GM23338 (cell line): ENCODE measurements around the gene FBXO31. TPM values are rescaled to one million over a fixed set of nuclear protein-coding genes. Genes with fewer than 3 reads are reported as not detected.

ENCODE experiments used
- ATAC-seq: fragments of 200-7000 bp; cut with Tn5 transposase; 3 replicates; pipeline ENCODE4 v1.9.1; 2020
- DNase-seq: peaks from one replicate; pipeline ENCODE4 v3.0.0-alpha.2; 2015; ENCODE audit warnings: low spot score
- H2AFZ ChIP-seq: fragments of 200-600 bp; sonication (generic); 2 replicates; pipeline ENCODE4 v1.8.0; 2016; ENCODE audit warnings: antibody characterized with exemption, mild to moderate bottlenecking, moderate library complexity
- H3F3A ChIP-seq: fragments of 200-600 bp; sonication (generic); replicated peaks from 2 replicates; pipeline ENCODE4 v1.8.0; 2017; ENCODE audit warnings: antibody characterized with exemption, mixed run types, low read depth
- H3K27ac ChIP-seq: fragments of 200-600 bp; sonication (generic); 2 replicates; pipeline ENCODE4 v1.6.1; 2016; ENCODE audit warnings: low read depth
- H3K27me3 ChIP-seq: fragments of 200-600 bp; sonication (generic); 2 replicates; pipeline ENCODE4 v1.8.0; 2016; ENCODE audit warnings: mild to moderate bottlenecking, mixed run types, moderate library complexity; ENCODE audit not compliant: insufficient read depth
- H3K36me3 ChIP-seq: fragments of 200-600 bp; sonication (generic); 2 replicates; pipeline ENCODE4 v1.8.0; 2016; ENCODE audit warnings: mild to moderate bottlenecking; ENCODE audit not compliant: insufficient read depth
- H3K4me1 ChIP-seq: fragments of 200-600 bp; sonication (generic); 2 replicates; pipeline ENCODE4 v1.8.0; 2016; ENCODE audit warnings: mild to moderate bottlenecking, moderate library complexity; ENCODE audit not compliant: insufficient read depth
- H3K4me2 ChIP-seq: fragments of 200-600 bp; sonication (generic); 2 replicates; pipeline ENCODE4 v1.7.1; 2017; ENCODE audit warnings: mixed run types
- H3K4me3 ChIP-seq: fragments of 200-600 bp; sonication (generic); 2 replicates; pipeline ENCODE4 v1.6.1; 2016; ENCODE audit warnings: mixed run types
- H3K79me2 ChIP-seq: fragments of 200-600 bp; sonication (generic); replicated peaks from 2 replicates; pipeline ENCODE4 v1.8.0; 2017; ENCODE audit warnings: mild to moderate bottlenecking; ENCODE audit not compliant: insufficient read depth
- H3K9me2 ChIP-seq: fragments of 200-600 bp; sonication (generic); 2 replicates; pipeline ENCODE4 v1.8.0; 2017; ENCODE audit not compliant: insufficient read depth
- H4K20me1 ChIP-seq: fragments of 200-600 bp; sonication (generic); replicated peaks from 2 replicates; pipeline ENCODE4 v1.8.0; 2017; ENCODE audit warnings: mild to moderate bottlenecking; ENCODE audit not compliant: insufficient read depth
- H3K27ac Mint-ChIP-seq: 2 replicates; pipeline ENCODE4 v1.8.0; 2020; ENCODE audit warnings: inconsistent platforms, mild to moderate bottlenecking, moderate library complexity, mixed read lengths
- H3K27me3 Mint-ChIP-seq: 3 replicates; pipeline ENCODE4 v1.8.0; 2022; ENCODE audit warnings: low read depth, mild to moderate bottlenecking, moderate library complexity, mixed read lengths, inconsistent platforms; ENCODE audit not compliant: insufficient read depth, poor library complexity
- H3K36me3 Mint-ChIP-seq: 3 replicates; pipeline ENCODE4 v1.8.0; 2021; ENCODE audit warnings: low read depth, mild to moderate bottlenecking, inconsistent platforms, moderate library complexity, mixed read lengths
- H3K4me1 Mint-ChIP-seq: 3 replicates; pipeline ENCODE4 v1.8.0; 2020; ENCODE audit warnings: mild to moderate bottlenecking, inconsistent platforms, mixed read lengths
- H3K4me3 Mint-ChIP-seq: 3 replicates; pipeline ENCODE4 v1.8.0; 2021; ENCODE audit warnings: moderate library complexity, mild to moderate bottlenecking, inconsistent platforms, mixed read lengths
- H3K9me3 Mint-ChIP-seq: 3 replicates; pipeline ENCODE4 v1.8.0; 2020; ENCODE audit warnings: moderate library complexity, mild to moderate bottlenecking, inconsistent platforms, mixed read lengths
- CTCF ChIP-seq, 2 experiments: fragments of 200-600 bp in 1 of 2; sonication (generic) in 1 of 2; conservative IDR thresholded peaks; 2 replicates each; pipeline versions ENCODE4 v1.5.1 to v1.6.1; 2016 to 2017; ENCODE audit warnings: antibody characterized with exemption in 2 of 2, low read depth in 2 of 2, mild to moderate bottlenecking in 2 of 2, moderate library complexity in 1 of 2
- EZH2phosphoT487 ChIP-seq: fragments of 200-600 bp; sonication (generic); IDR thresholded peaks from one replicate; pipeline ENCODE4 v1.8.1; 2018; ENCODE audit warnings: antibody characterized with exemption; ENCODE audit not compliant: unreplicated experiment
- NANOG ChIP-seq: IDR thresholded peaks from 2 replicates; pipeline ENCODE4 v1.6.1; 2016; ENCODE audit warnings: antibody characterized with exemption, borderline replicate concordance
- STAT1 ChIP-seq: IDR thresholded peaks from one replicate; pipeline ENCODE4 v1.6.1; 2016; ENCODE audit warnings: antibody characterized with exemption; ENCODE audit not compliant: unreplicated experiment
- ZNF331 ChIP-seq: fragments of 250-450 bp; sonication (Bioruptor Pico); IDR thresholded peaks from 2 replicates; pipeline ENCODE4 v1.5.0; 2020; ENCODE audit warnings: low read depth, mild to moderate bottlenecking, moderate library complexity
- ZNF462 ChIP-seq: fragments of 250-450 bp; sonication (Bioruptor Pico); IDR thresholded peaks from 2 replicates; pipeline ENCODE4 v1.5.0; 2020; ENCODE audit warnings: mild to moderate bottlenecking, moderate library complexity
- polyA plus RNA-seq: library from polyadenylated mRNA; unstranded; fragments of >200 nt; fragmentation: Nextera tagmentation; extraction: Ambion mirVana; gene quantifications from 2 replicates; pipeline ENCODE4 v1.2.1, GENCODE V29; 2016
- total RNA-seq: library from RNA; depleted of rRNA; stranded (reverse); fragments of >200 nt; shearing (Covaris generic); gene quantifications from 2 replicates; pipeline ENCODE4 v1.2.3, GENCODE V29; 2014

The FBXO31 gene
- total and polyA plus RNA-seq, 2 experiments from 2014 or later: 7.0 to 23.8 TPM

DNA sequence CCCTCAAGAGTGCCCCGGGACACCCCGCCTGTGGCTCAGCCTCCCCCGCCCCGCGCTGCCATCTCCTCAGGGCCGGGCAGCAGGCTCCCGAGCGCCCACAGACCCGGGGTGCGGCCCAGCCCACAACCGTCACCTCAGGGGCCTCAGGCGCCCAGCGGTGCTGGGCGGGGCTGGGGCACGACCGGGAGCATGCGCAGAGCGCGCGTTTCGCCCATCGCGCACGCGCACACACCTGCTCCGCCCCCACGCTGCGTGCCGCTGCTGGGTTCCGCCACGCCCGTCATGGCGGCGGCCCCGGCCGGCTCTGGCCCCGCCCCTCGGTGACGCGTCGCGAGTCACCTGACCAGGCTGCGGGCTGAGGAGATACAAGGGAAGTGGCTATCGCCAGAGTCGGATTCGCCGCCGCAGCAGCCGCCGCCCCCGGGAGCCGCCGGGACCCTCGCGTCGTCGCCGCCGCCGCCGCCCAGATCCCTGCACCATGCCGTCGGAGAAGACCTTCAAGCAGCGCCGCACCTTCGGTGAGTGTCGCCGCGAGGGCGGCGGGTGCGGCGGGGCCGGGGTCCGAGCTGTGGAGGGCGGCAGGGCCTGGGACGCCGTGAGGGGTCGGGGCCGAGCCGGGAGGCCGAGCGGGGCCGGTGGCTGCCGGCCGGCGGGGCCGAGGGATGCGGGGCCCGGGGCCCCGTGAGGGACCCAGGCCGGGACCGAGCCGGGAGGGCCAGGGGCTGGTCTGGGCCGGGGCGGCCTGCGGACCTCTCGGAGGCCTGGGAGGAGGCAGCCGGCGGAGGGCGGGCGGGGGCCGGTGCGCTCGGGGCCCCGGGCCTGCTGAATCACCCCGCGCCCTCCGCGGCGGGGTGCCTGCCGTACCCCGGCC is 8.6 kb upstream of the FBXO31 start, which contains the start of gene MAP1LC3B (continued):
- TF ChIP-seq ZNF462 (no peak), CTCF (conservative IDR thresholded peaks at IDR 0.05; ENCODE audit: low read depth in 2 of 2) (no peak), EZH2phosphoT487 (no peak)

- Mint-ChIP-seq H3K27ac (peak overlapping the region; percentile 57; the same call in 1 of the 2 replicates), H3K27me3 (peaks cover 17% of the 10 kb centered on the region), H3K9me3 (no peaks in the 10 kb centered on the region; the same call in 2 of the 3 replicates), H3K4me3 (peak overlapping the region; percentile 84), H3K4me1 (peaks cover 38% of the 10 kb centered on the region), H3K36me3 (peaks cover 3% of the 10 kb centered on the region; the same call in 2 of the 3 replicates)
- Histone ChIP-seq H3K4me2 (peak overlapping the region; percentile 86), H4K20me1 (peaks cover 24% of the 10 kb centered on the region), H3K4me1 (peaks cover 26% of the 10 kb centered on the region), H3F3A (0 out of 2 replicates have a peak, but pooled peaks cover 10% of the 10 kb centered on the region), H3K79me2 (peaks cover 35% of the 10 kb centered on the region), H3K9me2 (no peaks in the 10 kb centered on the region), H2AFZ (peak overlapping the region; percentile 56), H3K27me3 (no peaks in the 10 kb centered on the region), H3K27ac (peak overlapping the region; percentile 67; the same call in 1 of the 2 replicates), H3K36me3 (no peaks in the 10 kb centered on the region), H3K4me3 (peak overlapping the region; percentile 79)
- peak; percentile 34 for ATAC-seq
- no peak for TF ChIP-seq ZNF331 (CRISPR knock-in tag)
- TF ChIP-seq NANOG: no peak
- no peak for TF ChIP-seq STAT1
- DNase-seq: peak; percentile 79
Observed at GRCh38 chr16:87391324-87391949, 7.9 kb upstream of the FBXO31 start.
